ENCODE data around the gene PLEKHJ1.

The PLEKHJ1 gene

DNA sequence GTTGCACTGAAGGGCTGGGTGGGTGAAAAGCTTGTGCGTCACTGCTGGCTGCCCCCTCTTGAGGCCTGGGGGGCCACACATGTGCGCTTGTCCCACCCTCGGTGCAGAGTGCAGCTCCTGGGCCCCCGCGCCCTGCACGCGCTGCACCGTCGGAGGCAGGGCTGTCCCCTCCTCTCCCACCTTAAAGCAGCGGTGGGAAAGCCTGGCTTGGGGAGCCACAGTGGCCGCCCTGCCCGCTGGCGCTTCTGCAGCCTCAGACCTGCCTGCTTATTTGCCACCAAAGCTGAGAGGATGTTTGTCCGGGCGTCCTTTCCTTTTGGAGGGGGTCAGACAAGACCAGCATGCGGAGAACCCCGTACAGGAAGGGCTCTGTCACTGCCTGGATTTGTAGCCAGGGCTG lies 26.7 kb downstream of the PLEKHJ1 start:
- H3K4me1 ChIP-seq (ENCODE audit: insufficient read depth, low read length, poor library complexity, severe bottlenecking): no peaks in the 10 kb centered on the region
- no peak overlapping the region for H2AFZ ChIP-seq (ENCODE audit: low read length)
- H3K9me3 ChIP-seq (ENCODE audit: insufficient read depth, low read depth, low read length): no peaks in the 10 kb centered on the region
- H3K4me3 ChIP-seq (ENCODE audit: low read length, poor library complexity, severe bottlenecking): no peak overlapping the region
- H3F3A ChIP-seq (ENCODE audit: low read depth): no peaks in the 10 kb centered on the region
- H3K27me3 ChIP-seq (ENCODE audit: insufficient read depth, low read length, poor library complexity, severe bottlenecking): no peaks in the 10 kb centered on the region
- H3K4me2 ChIP-seq (ENCODE audit: low read depth, low read length, poor library complexity, severe bottlenecking): no peak overlapping the region
- H3K79me2 ChIP-seq (ENCODE audit: insufficient read depth, low read length): no peaks in the 10 kb centered on the region
- H4K20me1 ChIP-seq (ENCODE audit: insufficient read depth, low read length, poor library complexity, severe bottlenecking): no peaks in the 10 kb centered on the region
- H3K9ac ChIP-seq (ENCODE audit: low read depth, low read length, poor library complexity, severe bottlenecking): no peak overlapping the region
- no peaks in the 10 kb centered on the region for H3K9me2 ChIP-seq (replicated peaks; ENCODE audit: low read depth, low read length)
- TF ChIP-seq EZH2phosphoT487 (IDR thresholded peaks at IDR 0.05; ENCODE audit: borderline replicate concordance) (no peak), CTCF (conservative IDR thresholded peaks at IDR 0.05; ENCODE audit: low read length) (no peak)
- peaks cover 96% of the 10 kb centered on the region; the same call in 1 of the 2 replicates for H3K36me3 ChIP-seq (ENCODE audit: insufficient read depth, low read length)

DNA sequence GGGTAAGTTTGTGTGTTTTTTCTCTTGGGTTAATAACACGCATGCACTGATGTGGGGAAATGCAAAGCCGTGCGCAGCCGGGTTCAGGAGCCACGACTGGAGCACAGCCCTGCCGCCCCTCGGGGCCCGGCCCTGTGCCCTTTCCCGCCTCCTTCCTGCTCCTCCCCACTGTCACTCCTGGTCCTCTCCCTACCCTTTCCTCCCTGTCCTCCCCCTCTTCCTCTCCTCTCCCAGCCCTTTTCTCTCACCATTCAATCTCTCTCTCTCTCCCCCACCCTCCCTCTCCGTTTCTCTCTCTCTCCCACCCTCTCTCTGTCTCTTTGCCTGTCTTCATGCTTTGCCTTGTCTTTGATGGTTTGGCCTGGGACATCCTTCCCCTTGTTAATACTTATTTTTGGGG lies 27.2 kb downstream of the PLEKHJ1 start:
- Histone ChIP-seq H3K36me3 (ENCODE audit: insufficient read depth, low read length) (peaks cover 96% of the 10 kb centered on the region; the same call in 1 of the 2 replicates), H3K9me3 (ENCODE audit: insufficient read depth, low read depth, low read length) (no peaks in the 10 kb centered on the region), H3K9me2 (replicated peaks; ENCODE audit: low read depth, low read length) (no peaks in the 10 kb centered on the region), H2AFZ (ENCODE audit: low read length) (no peak overlapping the region), H3K4me3 (ENCODE audit: low read length, poor library complexity, severe bottlenecking) (no peak overlapping the region), H4K20me1 (ENCODE audit: insufficient read depth, low read length, poor library complexity, severe bottlenecking) (no peaks in the 10 kb centered on the region), H3K4me2 (ENCODE audit: low read depth, low read length, poor library complexity, severe bottlenecking) (no peak overlapping the region), H3K9ac (ENCODE audit: low read depth, low read length, poor library complexity, severe bottlenecking) (no peak overlapping the region), H3F3A (ENCODE audit: low read depth) (no peaks in the 10 kb centered on the region), H3K27me3 (ENCODE audit: insufficient read depth, low read length, poor library complexity, severe bottlenecking) (no peaks in the 10 kb centered on the region), H3K4me1 (ENCODE audit: insufficient read depth, low read length, poor library complexity, severe bottlenecking) (no peaks in the 10 kb centered on the region), H3K79me2 (ENCODE audit: insufficient read depth, low read length) (peaks cover under 1% of the 10 kb centered on the region; the same call in 1 of the 2 replicates)
- TF ChIP-seq CTCF (conservative IDR thresholded peaks at IDR 0.05; ENCODE audit: low read length) (no peak), EZH2phosphoT487 (IDR thresholded peaks at IDR 0.05; ENCODE audit: borderline replicate concordance) (no peak)

- peaks cover 4% of the 10 kb centered on the region; the same call in 1 of the 2 replicates for H3K79me2 ChIP-seq (ENCODE audit: insufficient read depth, low read length)
- no peaks in the 10 kb centered on the region for H3K9me3 ChIP-seq (ENCODE audit: insufficient read depth, low read depth, low read length)
- H3K36me3 ChIP-seq (ENCODE audit: insufficient read depth, low read length): peaks cover 96% of the 10 kb centered on the region; the same call in 1 of the 2 replicates
- no peaks in the 10 kb centered on the region for H3K9me2 ChIP-seq (replicated peaks; ENCODE audit: low read depth, low read length)
- no peak overlapping the region for H3K4me2 ChIP-seq (ENCODE audit: low read depth, low read length, poor library complexity, severe bottlenecking)
- no peak overlapping the region for H3K4me3 ChIP-seq (ENCODE audit: low read length, poor library complexity, severe bottlenecking)
- H2AFZ ChIP-seq (ENCODE audit: low read length): no peak overlapping the region
- no peak overlapping the region for H3K9ac ChIP-seq (ENCODE audit: low read depth, low read length, poor library complexity, severe bottlenecking)
- H3K27me3 ChIP-seq (ENCODE audit: insufficient read depth, low read length, poor library complexity, severe bottlenecking): no peaks in the 10 kb centered on the region
- H3F3A ChIP-seq (ENCODE audit: low read depth): no peaks in the 10 kb centered on the region
- no peaks in the 10 kb centered on the region for H4K20me1 ChIP-seq (ENCODE audit: insufficient read depth, low read length, poor library complexity, severe bottlenecking)
- TF ChIP-seq CTCF (conservative IDR thresholded peaks at IDR 0.05; ENCODE audit: low read length) (no peak), EZH2phosphoT487 (IDR thresholded peaks at IDR 0.05; ENCODE audit: borderline replicate concordance) (no peak)
- H3K4me1 ChIP-seq (ENCODE audit: insufficient read depth, low read length, poor library complexity, severe bottlenecking): no peaks in the 10 kb centered on the region
Observed at GRCh38 chr19:2207991-2208860, 27.9 kb downstream of the PLEKHJ1 start.

Data from Loucy (cell line).